ENCODE data around the gene SSH2. TPM values are rescaled to one million over a fixed set of nuclear protein-coding genes. Genes with fewer than 3 reads are reported as not detected.

Gene SSH2
- total and polyA plus RNA-seq, 7 donors = 18.3 to 35.1 (median 26.5) TPM

DNA sequence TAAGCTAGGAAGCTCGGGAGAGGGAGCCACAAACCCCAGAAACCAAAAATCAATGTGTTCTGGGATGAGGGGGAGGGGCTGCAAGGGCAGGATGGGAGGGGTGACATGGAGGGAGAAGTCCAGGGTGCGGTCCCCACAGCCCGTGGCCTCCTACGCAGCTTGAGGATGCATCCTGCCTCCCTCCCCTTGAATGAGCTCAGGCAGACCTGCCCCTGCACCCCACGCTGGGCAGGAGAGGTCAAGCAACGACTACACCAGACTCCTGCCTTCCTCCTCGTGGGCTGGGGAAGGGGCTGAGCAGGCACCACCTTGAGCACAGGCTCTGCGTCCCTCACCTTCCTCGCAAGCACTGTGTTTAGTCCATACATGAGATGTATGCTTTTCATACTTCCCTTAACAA lies 333.2 kb downstream of the SSH2 start:
- no peak for DNase-seq
- H3K36me3 ChIP-seq = no peaks in the 10 kb centered on the region
- no peak overlapping the region for H3K4me3 ChIP-seq
- no peak for TF ChIP-seq EP300 (IDR thresholded peaks at IDR 0.05)
- no peak for TF ChIP-seq POLR2AphosphoS5 (IDR thresholded peaks at IDR 0.05)
- TF ChIP-seq, protein P1, sequence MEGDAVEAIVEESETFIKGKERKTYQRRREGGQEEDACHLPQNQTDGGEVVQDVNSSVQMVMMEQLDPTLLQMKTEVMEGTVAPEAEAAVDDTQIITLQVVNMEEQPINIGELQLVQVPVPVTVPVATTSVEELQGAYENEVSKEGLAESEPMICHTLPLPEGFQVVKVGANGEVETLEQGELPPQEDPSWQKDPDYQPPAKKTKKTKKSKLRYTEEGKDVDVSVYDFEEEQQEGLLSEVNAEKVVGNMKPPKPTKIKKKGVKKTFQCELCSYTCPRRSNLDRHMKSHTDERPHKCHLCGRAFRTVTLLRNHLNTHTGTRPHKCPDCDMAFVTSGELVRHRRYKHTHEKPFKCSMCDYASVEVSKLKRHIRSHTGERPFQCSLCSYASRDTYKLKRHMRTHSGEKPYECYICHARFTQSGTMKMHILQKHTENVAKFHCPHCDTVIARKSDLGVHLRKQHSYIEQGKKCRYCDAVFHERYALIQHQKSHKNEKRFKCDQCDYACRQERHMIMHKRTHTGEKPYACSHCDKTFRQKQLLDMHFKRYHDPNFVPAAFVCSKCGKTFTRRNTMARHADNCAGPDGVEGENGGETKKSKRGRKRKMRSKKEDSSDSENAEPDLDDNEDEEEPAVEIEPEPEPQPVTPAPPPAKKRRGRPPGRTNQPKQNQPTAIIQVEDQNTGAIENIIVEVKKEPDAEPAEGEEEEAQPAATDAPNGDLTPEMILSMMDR (IDR thresholded peaks at IDR 0.05) = no peak
- TF ChIP-seq POLR2A (IDR thresholded peaks at IDR 0.05) = no peak
- H3K27ac ChIP-seq = no peak overlapping the region
- H3K9me3 ChIP-seq = no peaks in the 10 kb centered on the region
- WGBS, 2 donors = 79 to 81% methylated on average over 9 of the region's 9 CpGs
- no peaks in the 10 kb centered on the region for H3K27me3 ChIP-seq
- intact Hi-C loops (cut with DNase I) = no loop called here
- H3K4me1 ChIP-seq = peaks cover 0 to 26% (median 23%) of the 10 kb centered on the region in 4 donors

DNA sequence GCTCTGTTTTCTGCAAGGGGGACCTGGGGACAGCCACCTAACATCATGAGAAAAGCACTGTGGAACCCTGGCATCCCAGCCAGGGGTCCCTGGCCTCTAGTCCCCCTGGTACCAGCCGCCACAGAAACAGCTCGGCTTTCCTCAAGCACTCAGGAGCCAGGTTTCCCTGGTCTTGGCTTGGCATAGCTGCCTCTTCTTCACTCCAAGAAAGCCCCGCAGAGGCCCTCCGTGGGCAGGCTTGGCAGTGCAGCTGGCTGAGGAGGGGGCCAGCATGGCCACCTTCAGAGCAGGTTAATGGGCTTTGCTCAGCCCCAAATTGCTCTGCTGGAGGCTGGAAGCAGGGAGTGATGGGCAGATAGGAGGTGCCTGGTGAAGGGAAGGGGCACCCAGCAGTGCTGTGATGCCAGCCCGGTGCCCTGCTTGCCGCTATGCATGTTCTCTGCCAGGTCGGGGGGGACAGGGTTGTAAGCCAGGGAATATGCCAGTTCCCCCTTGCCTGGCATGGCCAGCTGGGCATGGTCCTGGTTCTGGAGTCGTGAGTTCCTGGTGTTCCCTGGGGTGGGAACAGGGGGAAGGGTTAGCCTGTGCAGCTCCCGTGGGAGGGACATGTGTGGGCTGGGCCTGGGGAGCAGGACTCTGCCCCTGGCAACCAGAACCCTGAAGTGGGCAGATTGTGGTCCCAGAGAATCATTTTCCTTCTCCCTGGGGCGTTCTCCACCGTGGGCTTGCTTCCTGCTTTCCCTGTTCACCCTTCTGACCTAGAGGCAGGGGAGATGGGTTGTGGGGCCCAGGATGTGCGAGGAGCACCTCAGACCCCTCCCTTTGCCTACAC lies 333.9 kb downstream of the SSH2 start:
- no peak overlapping the region for H3K27ac ChIP-seq
- intact Hi-C loops (cut with DNase I) = no loop called here
- no peak for TF ChIP-seq EP300 (IDR thresholded peaks at IDR 0.05)
- H3K36me3 ChIP-seq = no peaks in the 10 kb centered on the region
- no peaks in the 10 kb centered on the region for H3K9me3 ChIP-seq
- no peaks in the 10 kb centered on the region for H3K27me3 ChIP-seq
- 86 to 88% methylated on average over 12 of the region's 12 CpGs for WGBS, 2 donors
- DNase-seq = no peak
- peaks cover 0 to 32% (median 29%) of the 10 kb centered on the region in 4 donors for H3K4me1 ChIP-seq
- no peak overlapping the region for H3K4me3 ChIP-seq

DNA sequence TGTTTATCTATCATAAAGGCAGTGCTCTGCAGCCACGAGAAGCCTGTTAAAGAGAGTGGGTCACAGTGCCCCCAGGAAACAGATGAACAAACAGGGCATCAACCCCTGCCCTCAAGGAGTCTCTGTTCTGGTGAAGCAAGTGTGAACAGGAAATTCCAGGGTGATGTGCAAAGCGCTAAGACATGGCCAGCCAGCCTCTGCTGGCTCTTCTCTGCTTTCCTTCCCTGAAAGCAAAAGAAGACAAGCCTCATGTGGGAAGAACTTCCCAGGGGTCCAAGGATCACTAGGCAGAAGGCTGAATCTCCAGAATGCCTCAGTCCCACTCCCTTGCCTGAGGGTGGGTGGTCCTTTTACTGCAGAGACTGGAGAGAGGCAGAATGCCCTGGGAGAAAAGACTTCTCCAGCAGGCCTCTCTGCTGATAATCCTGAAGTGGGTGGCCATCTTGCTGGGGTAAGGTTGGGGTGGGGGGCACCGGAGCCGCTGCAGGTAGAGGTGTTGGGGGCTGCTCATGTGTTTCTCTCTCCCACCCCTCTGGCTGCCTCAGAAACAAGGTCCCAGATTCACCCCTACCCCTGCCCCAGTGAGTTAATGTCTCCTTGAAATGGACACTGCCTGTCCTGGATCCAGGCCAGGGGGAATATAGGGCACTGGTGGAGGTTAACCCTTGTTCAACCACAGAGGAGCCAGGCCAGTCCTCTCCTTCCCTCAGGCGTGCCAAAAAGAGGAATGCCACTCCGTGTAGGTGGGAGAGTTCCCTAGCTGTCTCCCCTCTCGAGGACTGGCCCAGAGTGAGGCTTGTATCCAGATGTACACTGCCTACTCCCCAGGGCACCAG lies 334.7 kb downstream of the SSH2 start:
- DNase-seq = no peak
- Histone ChIP-seq H3K36me3 (no peaks in the 10 kb centered on the region), H3K27ac (no peak overlapping the region), H3K4me3 (no peak overlapping the region), H3K9me3 (no peaks in the 10 kb centered on the region), H3K4me1 (peaks cover 0 to 41% (median 37%) of the 10 kb centered on the region in 4 donors), H3K27me3 (no peaks in the 10 kb centered on the region)
- intact Hi-C loops (cut with DNase I) = no loop called here
- 83 to 89% methylated on average over 7 of the region's 7 CpGs for WGBS, 2 donors
- TF ChIP-seq, protein P1 (IDR thresholded peaks at IDR 0.05) = no peak
- TF ChIP-seq EP300 (IDR thresholded peaks at IDR 0.05) (no peak), POLR2AphosphoS5 (IDR thresholded peaks at IDR 0.05) (no peak), POLR2A (IDR thresholded peaks at IDR 0.05) (no peak)

DNA sequence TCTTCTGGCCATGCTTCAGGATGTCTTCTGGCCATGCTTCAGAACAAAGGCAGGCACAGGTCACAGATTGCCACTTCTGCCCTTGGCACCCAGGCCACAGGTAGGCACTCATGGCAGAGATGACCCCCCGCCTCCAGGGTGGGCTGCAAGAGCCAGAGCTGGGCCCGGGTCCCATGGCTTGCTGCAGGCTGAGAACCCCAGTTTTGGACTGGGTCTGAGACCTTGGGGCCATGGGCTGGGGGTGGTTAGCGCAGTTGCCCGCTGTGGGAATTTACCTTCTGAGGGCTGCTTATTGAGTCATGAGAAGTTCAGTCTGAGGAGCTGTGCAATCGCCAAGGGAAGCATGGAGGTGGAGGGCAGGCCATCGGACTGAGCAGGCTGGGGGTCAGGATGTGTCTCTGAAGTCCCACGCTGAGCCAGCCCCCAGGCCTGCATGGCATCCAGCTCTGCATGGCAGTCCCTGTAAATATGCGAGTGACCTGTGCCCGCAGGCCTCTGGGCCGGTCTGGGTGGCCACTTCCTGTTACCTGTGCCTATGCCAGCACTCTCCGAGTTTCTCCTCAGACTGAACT lies 335.4 kb downstream of the SSH2 start:
- TF ChIP-seq POLR2AphosphoS5 (IDR thresholded peaks at IDR 0.05) (no peak), EP300 (IDR thresholded peaks at IDR 0.05) (no peak), POLR2A (IDR thresholded peaks at IDR 0.05) (no peak)
- TF ChIP-seq, protein P1 (IDR thresholded peaks at IDR 0.05) = no peak
- Histone ChIP-seq H3K4me3 (no peak overlapping the region), H3K27ac (no peak overlapping the region), H3K36me3 (no peaks in the 10 kb centered on the region), H3K27me3 (no peaks in the 10 kb centered on the region), H3K9me3 (no peaks in the 10 kb centered on the region), H3K4me1 (peaks cover 0 to 48% (median 44%) of the 10 kb centered on the region in 4 donors)
- intact Hi-C loops (cut with DNase I) = no loop called here
- DNase-seq = no peak
- WGBS, 2 donors = 88 to 89% methylated on average over 11 of the region's 11 CpGs
